ENCODE measurements around the gene TADA2B.
"Not testable (repeated sequence)": the region's sequence is repeated elsewhere in the genome, so short reads cannot be mapped to it uniquely, and the experiment has no call there.

Gene TADA2B

GRCh38 chr4:7086384-7086783, 43.2 kb downstream of the TADA2B start:
- no peak for DNase-seq

GRCh38 chr4:7087036-7087435, 43.9 kb downstream of the TADA2B start:
- DNase-seq = no peak

- DNase-seq = no peak
Observed at GRCh38 chr4:7089213-7089986, 46.2 kb downstream of the TADA2B start.

- no peak for DNase-seq
Observed at GRCh38 chr4:7092026-7092425, 48.9 kb downstream of the TADA2B start.

GRCh38 chr4:7094916-7095315, 51.7 kb downstream of the TADA2B start:
- DNase-seq = no peak

GRCh38 chr4:7095611-7096155, 52.5 kb downstream of the TADA2B start:
- DNase-seq = no peak

- no peak for DNase-seq
Observed at GRCh38 chr4:7096236-7096635, 53.1 kb downstream of the TADA2B start.

- DNase-seq = no peak
Observed at GRCh38 chr4:7101692-7102515, 58.7 kb downstream of the TADA2B start.

GRCh38 chr4:7102516-7102909, 59.3 kb downstream of the TADA2B start:
- DNase-seq = not testable (repeated sequence)

GRCh38 chr4:7103031-7103606, 59.9 kb downstream of the TADA2B start:
- DNase-seq = no peak

- no peak for DNase-seq
Observed at GRCh38 chr4:7103607-7104365, 60.6 kb downstream of the TADA2B start.

- no peak for DNase-seq
Observed at GRCh38 chr4:7104366-7105031, 61.3 kb downstream of the TADA2B start.

- DNase-seq = no peak
Observed at GRCh38 chr4:7105276-7105675, 62.1 kb downstream of the TADA2B start.

- DNase-seq = no peak
Observed at GRCh38 chr4:7107166-7107905, 64.2 kb downstream of the TADA2B start.
